HG03060 (cell line): ENCODE data around the gene SLC19A2.

Experiments used
- ATAC-seq: cut with Tn5 transposase; IDR thresholded peaks from one replicate; pipeline ENCODE4 v1.9.1; 2021; ENCODE audit warnings: low read depth, moderate number of reproducible peaks; ENCODE audit not compliant: unreplicated experiment

Gene SLC19A2

GRCh38 chr1:169478094-169478672, 7.6 kb downstream of the SLC19A2 start:
- ATAC-seq, result no peak

GRCh38 chr1:169475806-169476387, 9.8 kb downstream of the SLC19A2 start:
- ATAC-seq, result no peak

GRCh38 chr1:169474302-169474995, 11.3 kb downstream of the SLC19A2 start:
- no peak for ATAC-seq

- no peak for ATAC-seq
Measured at GRCh38 chr1:169473347-169473746, 12.4 kb downstream of the SLC19A2 start.

- no peak for ATAC-seq
Measured at GRCh38 chr1:169472738-169473137, 13.0 kb downstream of the SLC19A2 start.

- no peak for ATAC-seq
Measured at GRCh38 chr1:169468982-169469381, 16.8 kb downstream of the SLC19A2 start.

- no peak for ATAC-seq
Measured at GRCh38 chr1:169466259-169467230, 19.2 kb downstream of the SLC19A2 start.

GRCh38 chr1:169465281-169465680, 20.5 kb downstream of the SLC19A2 start:
- no peak for ATAC-seq

- ATAC-seq, result no peak
Measured at GRCh38 chr1:169462385-169462784, 23.4 kb downstream of the SLC19A2 start.

- no peak for ATAC-seq
Measured at GRCh38 chr1:169461390-169462000, 24.2 kb downstream of the SLC19A2 start.

- ATAC-seq, result no peak
Measured at GRCh38 chr1:169460191-169460833, 25.4 kb downstream of the SLC19A2 start.

GRCh38 chr1:169457443-169457842, 28.3 kb downstream of the SLC19A2 start:
- no peak for ATAC-seq

- ATAC-seq, result no peak
Measured at GRCh38 chr1:169456029-169456428, 29.7 kb downstream of the SLC19A2 start.

GRCh38 chr1:169452921-169453320, 32.8 kb downstream of the SLC19A2 start:
- ATAC-seq, result no peak

- ATAC-seq, result no peak
Measured at GRCh38 chr1:169451218-169451824, 34.4 kb downstream of the SLC19A2 start.

GRCh38 chr1:169443923-169444322, 41.8 kb downstream of the SLC19A2 start:
- no peak for ATAC-seq

- ATAC-seq, result peak; percentile 49
Measured at GRCh38 chr1:169427081-169427641, 58.6 kb downstream of the SLC19A2 start, which contains the start of gene CCDC181. CCDC181 (minus strand) TSS chr1:169427474; CDS start chr1:169424927, 2,547 bp downstream.

GRCh38 chr1:169426174-169426705, 59.5 kb downstream of the SLC19A2 start:
- no peak for ATAC-seq

- ATAC-seq, result no peak
Measured at GRCh38 chr1:169421309-169421708, 64.4 kb downstream of the SLC19A2 start.
